Common myeloid progenitor, CD34-positive (primary cell): ENCODE data around the gene AGA.

Experiments used
- CTCF ChIA-PET: fragments of 350-600 bp; sonication (Branson Sonifier 250); formaldehyde crosslinking; loops from one replicate; lab custom pipeline; 2021; ENCODE audit warnings: antibody characterized with exemption; lab: Charles Lee
- POLR2A ChIA-PET: fragments of 350-600 bp; sonication (Branson Sonifier 250); formaldehyde crosslinking; loops from one replicate; lab custom pipeline; 2021; ENCODE audit warnings: antibody characterized with exemption; lab: Charles Lee
- DNase-seq, 3 donors: peaks; one replicate each; pipeline versions ENCODE4 v3.0.0 to v3.0.0-alpha.2; 2013
- H3K27ac ChIP-seq, 2 experiments: 1 replicate in 1 of 2; 2 replicates in 1 of 2; pipeline ENCODE4 v1.7.0; 2013; ENCODE audit warnings: inconsistent platforms in 2 of 2, low read length in 2 of 2, mild to moderate bottlenecking in 2 of 2, low read depth in 1 of 2, moderate library complexity in 1 of 2; ENCODE audit not compliant: severe bottlenecking in 2 of 2, insufficient read depth in 1 of 2, poor library complexity in 1 of 2
- H3K27me3 ChIP-seq, 5 experiments: replicated peaks in 2 of 5; 1 replicate in 3 of 5; 2 replicates in 2 of 5; pipeline versions ENCODE4 v1.6.1 to v1.7.0; 2013; ENCODE audit warnings: low read length in 4 of 5, mild to moderate bottlenecking in 2 of 5, moderate library complexity in 2 of 5, inconsistent platforms in 1 of 5; ENCODE audit not compliant: insufficient read depth in 5 of 5, control insufficient read depth in 4 of 5
- H3K36me3 ChIP-seq, 4 experiments: 1 replicate in 2 of 4; 2 replicates in 2 of 4; pipeline versions ENCODE4 v1.6.1 to v1.7.0; 2013; ENCODE audit warnings: low read length in 3 of 4, control low read depth in 1 of 4, mild to moderate bottlenecking in 1 of 4; ENCODE audit not compliant: control insufficient read depth in 4 of 4, insufficient read depth in 4 of 4
- H3K4me1 ChIP-seq, 4 experiments: 1 replicate in 3 of 4; 2 replicates in 1 of 4; pipeline versions ENCODE4 v1.6.1 to v1.7.1; 2013; ENCODE audit warnings: low read length in 3 of 4, mild to moderate bottlenecking in 3 of 4, control low read depth in 1 of 4, inconsistent platforms in 1 of 4, moderate library complexity in 1 of 4; ENCODE audit not compliant: control insufficient read depth in 4 of 4, insufficient read depth in 4 of 4; ENCODE audit errors: control extremely low read depth in 1 of 4
- H3K4me3 ChIP-seq, 7 experiments: 1 replicate in 4 of 7; 2 replicates in 3 of 7; pipeline versions ENCODE4 v1.5.1 to v1.7.0; 2013; ENCODE audit warnings: mild to moderate bottlenecking in 7 of 7, low read length in 6 of 7, moderate library complexity in 6 of 7, inconsistent platforms in 2 of 7, low read depth in 2 of 7, control low read depth in 1 of 7; ENCODE audit not compliant: insufficient read depth in 4 of 7, control insufficient read depth in 1 of 7; ENCODE audit errors: extremely low read depth in 1 of 7
- H3K9me3 ChIP-seq, 5 experiments: 1 replicate in 4 of 5; 2 replicates in 1 of 5; pipeline versions ENCODE4 v1.6.1 to v1.7.1; 2013; ENCODE audit warnings: low read length in 4 of 5, mild to moderate bottlenecking in 2 of 5, inconsistent platforms in 1 of 5, low read depth in 1 of 5, moderate library complexity in 1 of 5; ENCODE audit not compliant: control insufficient read depth in 4 of 5, insufficient read depth in 2 of 5; ENCODE audit errors: control extremely low read depth in 1 of 5
- WGBS: methylation state at CpG from one replicate; pipeline ENCODE4 v1.1.5; 2013; ENCODE audit not compliant: insufficient coverage; 5-methylcytosine and 5-hydroxymethylcytosine counted together

AGA gene

DNA sequence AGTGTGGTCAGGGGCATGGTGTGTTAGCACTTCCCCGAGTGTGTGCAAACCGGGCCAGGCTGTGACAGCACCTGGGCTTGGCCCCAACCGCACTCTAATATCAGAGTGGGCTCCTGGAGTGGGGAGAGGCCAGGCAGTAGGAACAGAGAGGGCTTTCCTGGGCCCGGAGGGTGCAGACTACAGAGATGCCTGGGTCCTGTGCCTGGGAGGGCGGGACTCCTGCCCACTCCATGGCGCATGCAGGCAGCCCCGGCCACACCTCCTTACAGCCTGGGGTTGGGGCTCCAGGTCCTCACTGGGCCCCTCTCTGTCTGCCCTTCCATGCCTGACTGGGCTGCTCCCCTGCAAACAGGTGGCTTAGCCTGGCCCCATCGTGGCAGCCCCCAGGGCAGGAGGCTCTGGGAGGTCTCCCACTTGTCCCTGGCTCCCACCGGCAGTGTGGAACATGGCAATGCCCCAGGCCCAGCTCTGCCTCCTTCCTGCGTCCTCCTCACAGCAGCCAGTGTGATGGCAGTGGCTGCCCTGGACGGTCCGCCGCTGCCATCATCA is 60.4 kb downstream of the AGA start:
- H3K4me3 ChIP-seq: no peak overlapping the region
- H3K27me3 ChIP-seq: peaks cover 0 to 2% (median 0%) of the 10 kb centered on the region in 5 experiments
- ChIA-PET CTCF (no interaction called here), POLR2A (no interaction called here)
- no peak overlapping the region for H3K27ac ChIP-seq
- H3K9me3 ChIP-seq: no peaks in the 10 kb centered on the region
- no peaks in the 10 kb centered on the region for H3K4me1 ChIP-seq
- DNase-seq: no peak
- WGBS: 100% methylated on average over 8 of the region's 13 CpGs
- H3K36me3 ChIP-seq: no peaks in the 10 kb centered on the region
